Measurements from ENCODE around the gene EPHA3.

EPHA3 gene

DNA sequence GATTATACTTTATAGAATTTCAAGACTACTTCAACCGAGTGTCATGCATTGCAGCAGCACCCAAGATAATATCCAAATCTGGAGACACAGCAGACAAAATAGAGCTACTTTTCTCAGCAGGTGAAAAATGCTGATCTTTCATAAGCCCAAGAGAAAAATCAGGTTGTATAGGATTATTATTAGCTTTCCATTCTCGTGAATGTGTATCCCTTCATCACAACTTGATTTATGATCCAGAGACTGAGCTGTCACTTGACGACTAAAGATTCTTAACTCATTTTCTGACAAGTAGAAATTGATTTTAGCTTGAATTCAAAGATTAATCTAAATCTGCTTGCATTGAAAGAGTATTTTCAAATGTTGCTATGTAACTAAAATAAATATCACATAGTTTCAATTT lies 32.4 kb downstream of the EPHA3 start:
- no peak for DNase-seq
- intact Hi-C loops (cut with DNase I): no loop called here

DNA sequence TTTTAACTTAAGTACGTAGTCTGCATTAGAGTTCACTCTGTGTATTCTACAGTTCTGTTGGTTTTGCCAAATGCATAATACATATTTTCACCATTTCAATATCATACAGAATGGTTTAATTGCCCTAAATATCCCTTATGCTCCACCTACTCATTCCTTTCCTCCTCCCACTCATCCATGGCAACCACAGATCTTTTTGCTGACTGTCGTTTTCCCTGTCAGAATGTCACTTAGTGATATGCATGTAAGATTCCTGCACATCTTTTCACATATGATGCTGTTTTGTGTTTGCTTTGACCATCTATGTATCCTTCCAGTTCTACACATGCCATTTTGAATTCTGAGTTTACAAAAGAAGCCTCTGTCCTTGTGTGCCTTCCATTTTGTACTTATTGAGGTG lies 36.7 kb downstream of the EPHA3 start:
- intact Hi-C loops (cut with DNase I): no loop called here

DNA sequence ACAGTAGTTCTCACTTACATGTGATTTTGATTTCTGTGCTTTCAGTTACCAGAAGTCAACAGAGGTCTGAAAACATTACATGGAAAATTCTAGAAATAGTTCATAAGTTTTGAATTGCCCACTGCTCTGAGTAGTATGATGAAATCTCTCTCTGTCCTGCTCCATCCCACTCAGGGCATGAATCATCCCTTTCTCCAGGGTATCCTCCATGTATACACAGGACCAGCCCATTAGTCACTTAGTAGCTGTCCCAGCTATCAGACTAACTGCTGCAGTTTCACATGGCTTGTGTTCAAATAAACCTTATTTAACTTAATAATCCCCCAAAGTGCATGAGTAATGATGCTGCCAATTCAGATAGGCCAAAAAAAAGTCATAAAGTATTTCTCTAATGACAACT lies 38.6 kb downstream of the EPHA3 start:
- no peak for DNase-seq
- intact Hi-C loops (cut with DNase I): no loop called here

More for the DNA sequence above, 36.7 kb downstream of the EPHA3 start:
- no peak for DNase-seq

DNA sequence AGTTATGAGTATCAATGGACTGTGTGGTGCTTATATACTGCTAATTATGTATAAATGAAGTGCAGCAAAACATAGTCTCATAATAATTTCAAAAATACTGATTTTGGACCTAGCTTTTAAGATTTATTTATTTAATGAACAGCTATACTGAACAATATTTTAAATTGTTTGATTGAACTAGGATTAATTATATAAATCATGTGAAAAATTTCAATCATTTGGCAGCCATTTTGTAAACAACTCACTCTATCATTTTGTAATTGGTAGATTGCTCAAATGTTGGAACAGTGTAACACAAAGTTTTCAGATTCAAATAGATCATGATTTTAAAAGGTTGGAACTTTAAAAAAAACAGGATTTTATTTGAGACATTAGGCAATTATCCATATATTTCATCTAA lies 47.0 kb downstream of the EPHA3 start:
- DNase-seq: no peak
- intact Hi-C loops (cut with DNase I): no loop called here

DNA sequence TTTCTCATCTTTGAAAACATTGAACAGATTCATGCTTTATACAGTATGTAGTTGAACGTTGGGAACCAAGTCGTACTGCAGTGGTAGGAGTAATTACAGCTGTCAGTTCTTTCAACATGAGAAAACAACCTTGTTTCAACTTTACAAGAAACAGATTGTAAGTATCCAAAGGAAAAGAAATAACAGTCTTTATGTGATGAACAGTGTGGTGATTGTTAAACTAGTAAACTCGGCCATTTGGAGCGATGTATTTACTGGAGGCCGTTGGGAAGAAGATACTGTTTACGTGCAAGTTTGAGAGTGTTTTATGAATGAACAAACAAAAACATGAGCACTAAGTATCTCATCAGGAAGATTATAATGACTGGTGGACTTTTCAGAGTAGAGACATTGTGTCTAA lies 48.4 kb downstream of the EPHA3 start:
- intact Hi-C loops (cut with DNase I): no loop called here
- no peak for DNase-seq

DNA sequence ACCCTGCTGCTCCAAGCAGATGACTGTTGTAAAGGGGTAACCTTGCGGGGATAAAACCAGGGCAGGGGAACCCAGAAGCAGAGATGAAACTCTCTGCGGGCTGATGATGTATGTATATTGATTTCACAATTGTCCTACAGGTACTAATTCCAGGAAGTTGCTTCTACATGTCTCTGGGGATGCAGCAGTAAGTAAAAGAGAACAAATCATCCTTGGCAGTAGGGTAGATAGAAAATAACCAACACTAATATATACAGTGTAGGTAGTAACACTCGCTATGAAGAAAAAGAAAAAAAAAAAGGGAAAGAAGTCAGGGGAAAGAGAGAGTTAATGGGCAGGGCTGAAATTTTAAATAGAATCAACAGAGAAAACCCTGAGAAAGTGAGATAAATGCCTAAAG lies 50.2 kb downstream of the EPHA3 start:
- DNase-seq: no peak
- intact Hi-C loops (cut with DNase I): no loop called here

DNA sequence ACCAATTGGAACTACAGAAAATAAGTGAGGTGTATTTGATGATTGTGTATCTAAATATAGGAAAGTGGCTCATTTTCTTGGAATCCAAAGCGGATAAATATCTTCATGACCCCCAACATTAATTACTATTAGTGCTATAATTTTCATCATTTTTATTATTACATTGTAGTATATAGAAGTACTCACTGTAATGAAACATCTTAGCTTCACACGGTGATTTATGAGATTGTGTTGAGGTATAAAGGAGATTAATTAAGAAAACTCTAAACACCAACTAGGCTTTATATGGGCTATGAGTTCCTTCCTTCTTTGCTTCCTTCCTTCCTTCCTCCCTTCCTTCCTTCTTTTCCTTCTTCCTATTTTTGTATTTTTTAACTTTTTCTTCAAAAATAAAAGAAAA lies 52.2 kb downstream of the EPHA3 start:
- no peak for DNase-seq
- intact Hi-C loops (cut with DNase I): no loop called here

DNA sequence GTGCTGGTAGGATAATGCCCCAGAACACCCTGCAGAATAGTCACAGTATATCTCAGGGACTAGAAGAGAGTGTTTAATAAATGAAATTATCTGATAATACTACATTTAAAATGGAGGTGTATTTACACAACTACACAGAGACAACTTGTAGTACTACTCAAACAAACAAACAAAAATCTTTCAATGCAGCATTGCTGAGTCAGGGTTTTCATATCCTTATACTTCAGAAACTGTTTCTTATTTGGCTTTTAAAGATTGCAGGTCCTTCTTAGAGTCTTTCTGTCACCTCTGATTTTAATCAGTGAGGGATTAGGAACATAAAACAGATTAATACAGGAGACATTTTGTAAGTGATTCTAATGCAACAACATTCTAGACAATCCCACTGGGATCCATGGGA lies 57.4 kb downstream of the EPHA3 start:
- DNase-seq: no peak
- intact Hi-C loops (cut with DNase I): no loop called here

DNA sequence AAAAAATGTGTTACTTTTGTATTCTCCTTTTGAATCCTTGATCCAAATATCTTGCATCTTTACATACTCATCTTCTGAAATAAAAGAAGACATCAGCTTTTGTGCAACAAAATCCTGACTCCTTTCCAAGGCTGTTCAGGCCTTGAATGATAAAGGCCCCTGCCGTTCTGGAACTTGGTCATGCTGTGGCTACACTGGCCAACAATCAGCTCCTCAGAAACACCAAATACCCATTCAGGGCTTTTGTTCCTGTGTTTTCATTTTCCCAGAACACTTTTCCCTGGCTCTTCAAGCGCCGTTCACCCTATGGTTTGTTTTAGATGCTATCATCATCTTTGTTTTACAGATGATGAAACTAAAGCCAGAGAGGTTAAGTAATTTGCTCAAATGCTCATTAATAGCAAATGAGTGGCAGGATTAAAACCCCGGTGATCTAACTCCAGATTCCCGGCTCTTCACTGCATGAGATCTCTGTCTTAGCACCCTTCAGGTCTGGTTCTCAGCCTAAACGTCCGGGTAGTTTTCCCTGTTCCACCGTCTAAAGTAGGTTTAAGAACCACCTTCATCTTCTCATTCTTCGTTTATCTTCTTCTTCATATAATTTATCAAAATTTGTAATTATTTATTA lies 58.3 kb downstream of the EPHA3 start:
- intact Hi-C loops (cut with DNase I): no loop called here
- DNase-seq: no peak

DNA sequence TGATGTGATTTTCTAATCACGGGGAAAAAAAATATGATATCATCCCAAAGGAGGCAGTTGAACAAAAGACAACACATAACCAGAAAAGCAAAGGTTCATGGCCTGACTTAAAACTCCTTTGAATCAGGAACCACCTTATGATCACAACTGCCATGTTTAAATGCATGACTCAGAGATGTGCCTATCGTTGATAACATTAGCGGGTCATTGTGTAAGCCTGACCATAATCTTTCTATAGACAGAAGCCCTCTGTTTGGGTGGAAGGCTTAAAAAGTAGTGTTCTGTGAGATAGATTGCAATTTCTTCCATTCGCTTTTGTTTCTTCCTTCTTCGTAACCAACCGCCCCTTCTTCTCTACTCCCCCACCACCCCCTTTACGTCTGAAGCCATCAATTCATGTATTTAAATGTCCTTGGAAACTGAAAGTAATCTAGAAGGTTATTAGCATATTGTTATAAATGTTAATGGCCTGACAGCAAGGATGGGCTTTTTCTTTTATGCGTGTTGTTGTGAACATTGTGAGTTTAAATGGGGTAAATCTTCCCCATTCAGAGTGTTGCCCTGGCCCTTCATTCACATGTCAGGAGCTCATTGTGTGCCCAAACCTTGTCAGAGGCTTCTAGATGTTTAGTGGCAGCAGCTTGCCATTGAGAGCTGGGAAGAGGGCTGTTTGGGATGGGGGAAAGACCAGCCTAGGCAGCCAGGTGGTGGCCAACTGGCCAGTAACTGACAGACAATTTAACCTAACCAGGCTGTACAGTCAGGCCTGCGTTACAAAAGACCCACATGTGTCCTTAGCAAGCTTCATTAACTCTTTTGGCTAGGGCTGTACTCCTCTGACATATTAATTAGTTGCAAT lies 64.5 kb downstream of the EPHA3 start:
- intact Hi-C loops (cut with DNase I): no loop called here
- DNase-seq: no peak

DNA sequence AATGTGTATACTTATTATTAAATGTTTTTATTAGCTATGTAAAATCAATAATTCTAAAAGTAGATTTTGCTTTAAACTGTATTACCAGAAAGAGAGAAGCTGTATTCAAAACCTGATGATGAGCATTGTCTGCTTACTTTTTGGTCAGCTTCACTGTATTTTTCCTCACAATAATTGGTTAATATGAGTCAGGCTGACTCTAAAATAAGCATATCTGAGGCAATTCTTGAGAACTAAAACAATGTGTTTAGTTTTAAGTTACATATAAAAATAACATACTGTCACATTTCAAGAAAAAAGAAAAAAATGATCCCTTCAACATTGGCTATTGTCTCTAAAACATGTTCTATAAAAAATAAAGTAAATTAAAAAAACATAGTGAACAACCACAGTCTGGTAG lies 66.1 kb downstream of the EPHA3 start:
- intact Hi-C loops (cut with DNase I): no loop called here
- no peak for DNase-seq

DNA sequence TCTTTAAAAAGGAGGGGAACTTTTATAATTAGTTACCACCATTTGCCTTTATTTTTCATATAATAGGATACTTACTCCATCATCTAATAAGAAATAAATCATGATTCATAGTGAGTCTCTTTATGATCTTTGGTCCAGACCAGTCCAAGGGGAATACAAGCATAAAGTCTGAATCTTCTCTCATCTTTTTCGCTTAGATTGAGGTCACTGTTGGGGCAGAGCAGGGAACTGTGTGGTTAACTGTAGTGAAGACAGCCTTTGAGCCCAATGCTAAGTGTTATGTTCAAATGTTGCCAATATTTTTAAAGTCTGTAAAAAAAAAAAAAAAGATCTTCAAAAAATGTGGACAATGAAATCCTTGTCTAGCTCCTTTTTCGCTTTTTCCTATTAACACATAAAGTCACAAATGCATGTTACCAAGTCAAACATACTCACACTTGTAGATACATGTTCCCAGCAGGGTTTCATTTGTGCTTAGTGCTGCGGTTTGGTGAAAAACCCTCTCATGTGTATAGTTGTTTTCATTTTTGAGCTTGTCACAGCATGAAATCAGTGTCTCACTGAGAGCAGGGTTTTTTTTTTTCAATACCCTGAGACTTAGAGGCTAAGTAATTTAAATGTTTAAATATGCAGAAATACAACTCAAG lies 72.1 kb downstream of the EPHA3 start:
- intact Hi-C loops (cut with DNase I): no loop called here
- DNase-seq: no peak

DNA sequence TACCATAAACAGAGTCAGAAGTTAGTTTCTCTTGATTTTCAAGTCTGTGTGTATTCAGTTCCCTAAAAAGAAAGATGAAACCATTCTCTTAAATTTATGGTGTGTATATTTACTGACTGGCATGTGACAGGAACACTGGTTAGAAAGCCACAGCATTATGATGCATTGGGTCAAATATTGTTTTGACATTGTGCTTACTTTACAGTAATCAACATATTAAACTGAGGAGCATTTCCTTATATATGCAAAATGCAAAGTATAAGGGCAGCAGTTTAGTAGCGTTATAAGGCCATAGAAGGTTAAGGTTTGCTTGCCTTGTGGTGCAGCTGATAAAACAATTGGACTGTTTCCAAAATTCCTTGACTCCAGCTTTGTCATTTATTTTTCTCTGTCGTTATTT lies 72.9 kb downstream of the EPHA3 start:
- intact Hi-C loops (cut with DNase I): no loop called here
- DNase-seq: no peak

DNA sequence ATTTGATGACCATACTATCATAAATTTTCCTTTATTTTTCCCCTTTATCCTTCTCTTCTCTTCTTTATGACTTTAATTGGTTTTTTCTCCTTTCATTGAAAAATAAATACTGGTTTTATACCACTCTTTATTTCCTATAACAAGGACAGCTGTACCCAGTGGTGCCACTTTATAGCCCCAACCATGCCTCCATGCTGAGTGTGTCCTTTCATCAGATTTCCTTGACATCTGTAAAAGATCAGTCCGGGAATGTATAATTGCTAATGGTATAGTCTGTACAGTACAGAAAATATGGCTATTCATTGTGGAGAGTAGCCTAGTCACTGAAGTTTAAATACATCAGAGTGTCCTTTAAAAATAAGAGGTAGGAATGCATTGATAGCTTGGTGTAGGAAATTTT lies 74.6 kb downstream of the EPHA3 start:
- no peak for DNase-seq

DNA sequence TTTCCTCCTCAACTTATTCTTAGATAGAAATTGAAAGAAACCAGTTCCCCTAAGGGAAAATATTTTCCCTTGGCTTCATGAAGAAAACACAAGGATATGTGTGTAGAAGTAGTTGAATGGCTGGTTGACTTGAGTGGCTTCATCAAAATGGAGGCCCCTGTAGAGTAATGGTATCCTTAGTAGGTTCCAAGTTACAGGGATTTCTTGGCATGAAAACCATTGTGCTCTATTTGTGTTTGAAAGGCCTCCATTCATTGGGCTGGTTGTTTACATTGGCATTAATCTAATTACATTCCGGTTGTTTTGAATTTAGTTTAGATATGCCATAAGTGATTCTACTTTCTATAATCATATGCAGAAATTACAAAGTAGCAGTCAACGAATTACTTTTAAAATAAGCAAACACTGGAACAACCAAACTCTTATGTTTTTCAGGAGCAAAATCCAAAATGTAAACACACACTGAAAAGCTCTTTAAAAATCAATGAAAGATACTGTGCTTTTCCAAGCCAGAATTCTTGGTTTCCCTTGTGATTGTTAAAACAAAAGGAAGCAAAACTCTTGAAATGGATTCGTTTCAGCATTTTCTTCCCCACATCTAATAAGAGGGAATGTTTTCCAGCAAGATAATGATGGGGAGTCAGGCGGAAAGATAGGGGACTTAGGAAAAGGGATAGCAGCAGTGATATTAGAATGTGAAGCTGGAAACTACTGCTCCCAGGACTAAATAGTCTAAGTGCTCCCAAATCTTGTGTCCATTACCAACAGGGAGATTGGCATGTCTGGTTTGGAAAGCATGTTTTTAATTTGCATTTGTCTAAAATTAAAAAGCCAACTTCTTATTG lies 77.0 kb downstream of the EPHA3 start:
- intact Hi-C loops (cut with DNase I): no loop called here
- no peak for DNase-seq

More for the DNA sequence above, 74.6 kb downstream of the EPHA3 start:
- intact Hi-C loops (cut with DNase I): no loop called here

DNA sequence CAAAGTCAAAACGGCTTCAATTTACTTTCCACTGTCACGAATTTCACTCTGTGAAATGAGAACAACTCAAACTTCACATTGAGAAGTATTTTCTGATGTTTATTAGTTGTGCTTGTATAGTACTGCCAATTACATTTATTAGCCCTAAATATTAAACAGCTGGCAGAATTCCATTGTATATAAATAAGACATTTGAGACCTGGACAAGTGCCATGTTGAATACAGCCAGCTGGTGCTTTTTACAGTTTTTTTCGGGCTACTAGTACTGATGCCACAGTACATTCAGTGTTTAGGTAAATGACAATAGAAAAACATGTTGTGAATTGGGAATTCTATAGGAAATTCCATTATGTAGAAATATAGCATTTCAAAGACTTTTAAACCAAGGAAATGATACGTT lies 79.0 kb downstream of the EPHA3 start:
- intact Hi-C loops (cut with DNase I): no loop called here
- no peak for DNase-seq

DNA sequence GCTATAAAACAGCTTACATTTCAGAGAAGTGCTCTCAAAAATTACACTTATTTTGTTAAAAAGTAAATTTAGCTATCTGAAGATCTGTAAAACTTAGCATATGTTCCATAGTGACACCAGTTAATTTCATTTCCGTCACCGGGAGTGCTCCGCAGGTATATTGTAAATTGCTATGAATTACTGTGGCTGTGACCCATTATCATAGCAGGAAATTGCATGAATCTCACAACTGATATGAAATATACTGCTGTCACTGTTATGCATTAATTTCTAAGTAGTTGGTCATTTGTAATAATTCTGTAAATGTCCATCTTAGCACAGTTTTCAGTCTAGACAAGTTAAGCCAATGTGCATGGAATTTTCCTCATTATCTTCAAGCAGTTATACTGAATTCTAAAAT lies 91.2 kb downstream of the EPHA3 start:
- DNase-seq: no peak

DNA sequence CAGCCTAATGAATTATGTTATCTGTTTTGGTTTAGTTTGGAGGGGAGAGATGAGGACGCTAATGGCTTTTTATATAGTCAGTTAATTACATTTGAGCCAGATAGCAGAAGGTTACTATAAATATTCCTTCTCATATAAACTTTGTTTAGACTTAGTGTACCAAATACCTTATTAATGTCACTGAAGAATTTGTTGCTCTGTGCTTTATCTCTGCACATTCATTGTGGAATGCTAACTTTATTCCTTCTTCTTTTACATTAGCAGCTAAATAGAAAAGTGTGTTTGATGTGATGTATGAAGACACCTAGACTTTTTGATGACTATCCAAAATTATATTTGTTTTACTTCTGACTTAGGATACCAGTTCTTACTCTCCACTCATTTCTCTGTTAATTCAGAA lies 105.2 kb downstream of the EPHA3 start:
- DNase-seq: no peak
- intact Hi-C loops (cut with DNase I): no loop called here

More for the DNA sequence above, 91.2 kb downstream of the EPHA3 start:
- intact Hi-C loops (cut with DNase I): no loop called here

DNA sequence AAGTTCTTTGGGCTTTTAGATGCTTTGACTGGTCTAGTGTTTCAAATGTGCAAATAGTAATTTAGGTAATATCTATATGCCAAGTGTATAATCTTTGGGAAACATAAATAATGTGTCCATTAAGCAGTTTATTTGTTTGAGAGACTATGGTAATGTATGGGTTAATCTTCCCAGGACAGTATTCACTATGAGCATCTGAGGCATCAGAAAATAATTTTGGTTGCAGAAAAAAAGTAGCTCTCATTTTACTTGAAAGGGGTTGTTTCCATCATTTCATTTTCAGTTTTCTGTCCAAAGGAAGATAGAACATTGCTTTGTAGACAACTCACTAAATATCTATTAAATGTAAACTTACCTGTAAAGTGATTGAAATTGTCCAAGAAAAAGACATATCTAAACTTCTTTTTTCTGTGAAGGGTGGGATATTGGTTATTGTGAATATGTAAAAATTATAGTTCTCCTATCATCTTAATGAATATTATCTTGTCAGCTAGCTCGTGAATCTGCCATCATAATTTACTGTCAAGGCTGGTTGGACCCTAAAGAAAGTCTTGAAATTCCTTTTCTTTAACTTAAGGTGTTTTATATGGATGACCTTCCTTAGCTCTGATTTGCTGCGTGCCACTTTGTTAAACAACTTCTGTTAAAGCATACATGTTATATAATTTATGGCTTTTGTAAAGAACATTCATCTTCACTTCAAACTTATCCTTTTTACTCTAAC lies 108.8 kb downstream of the EPHA3 start:
- intact Hi-C loops (cut with DNase I): no loop called here
- no peak for DNase-seq

DNA sequence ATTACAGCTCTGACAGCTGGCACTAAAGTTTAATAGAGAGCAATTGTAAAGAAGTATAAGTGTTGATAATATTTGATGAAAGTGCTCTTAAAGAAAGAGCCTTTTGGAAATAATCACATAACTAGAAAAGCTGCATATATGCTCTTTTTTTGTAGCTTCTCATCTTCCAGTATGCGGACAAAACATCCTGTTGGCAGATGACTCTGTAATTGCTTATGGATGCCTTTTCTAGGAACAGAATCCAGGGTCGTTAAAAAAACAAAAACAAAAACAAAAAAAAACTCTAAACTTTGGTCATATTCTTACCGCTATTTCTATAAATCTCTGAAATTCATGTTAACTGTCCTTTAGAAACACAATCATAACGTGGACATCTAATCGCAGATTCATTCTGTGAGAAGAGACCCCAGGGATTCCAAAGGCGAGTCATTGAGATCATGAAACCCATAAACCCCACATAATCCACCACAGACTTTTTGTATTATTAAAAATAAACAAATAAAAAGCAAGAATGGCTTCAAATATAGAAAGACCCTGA lies 109.8 kb downstream of the EPHA3 start:
- no peak for DNase-seq
- intact Hi-C loops (cut with DNase I): no loop called here
